ENCODE measurements around the gene CASZ1. TPM values are rescaled to one million over a fixed set of nuclear protein-coding genes. Genes with fewer than 3 reads are reported as not detected.

The CASZ1 gene
- total and polyA plus RNA-seq, 9 of the 15 experiments (the other 6 are each of a cell fraction or from before 2014, with no cell fraction given), result 0.01 to 4.0 (median 0.76) TPM; not detected in 1

DNA sequence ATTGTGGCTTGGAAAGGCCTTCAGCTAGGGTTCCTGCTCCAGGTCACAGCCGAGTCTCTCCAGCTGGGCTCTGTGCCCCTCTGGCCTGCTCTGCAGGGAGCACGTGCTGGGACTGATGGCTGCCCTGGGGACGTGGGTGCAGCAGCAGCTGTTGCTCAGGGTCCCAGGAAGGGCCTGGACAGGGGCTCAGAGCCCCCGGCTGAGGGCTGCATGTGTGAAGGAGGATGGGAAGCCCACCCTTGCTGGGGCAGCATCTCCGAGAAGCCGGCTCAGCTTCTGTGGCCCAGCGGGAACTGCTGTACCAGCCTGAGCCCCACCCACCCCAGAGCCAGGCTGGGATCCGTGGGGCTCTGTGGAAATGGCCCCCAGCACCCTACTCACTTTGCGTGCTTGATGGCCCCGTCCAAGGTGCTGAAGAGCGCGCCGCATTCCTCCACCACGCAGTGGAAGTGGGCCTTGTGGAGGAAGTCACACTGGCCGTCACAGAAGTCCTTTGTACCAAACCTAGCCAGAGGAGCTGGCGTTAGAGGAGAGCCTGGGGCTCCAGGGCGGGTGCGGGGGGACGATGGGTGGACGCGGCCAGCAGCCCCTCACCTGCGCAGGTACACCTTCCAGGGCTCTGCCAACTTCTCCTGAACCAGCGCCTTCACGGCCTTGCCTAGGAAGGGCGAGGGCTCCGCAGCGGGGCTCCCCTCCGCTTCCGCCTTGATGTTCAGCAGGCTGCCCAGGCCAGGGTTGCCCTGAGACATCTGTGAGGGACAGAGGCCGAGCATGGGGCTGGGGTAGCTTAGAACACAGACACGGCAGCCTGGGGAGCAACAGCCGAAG lies 147.5 kb downstream of the CASZ1 start (continued):
- TF ChIP-seq, protein P1, sequence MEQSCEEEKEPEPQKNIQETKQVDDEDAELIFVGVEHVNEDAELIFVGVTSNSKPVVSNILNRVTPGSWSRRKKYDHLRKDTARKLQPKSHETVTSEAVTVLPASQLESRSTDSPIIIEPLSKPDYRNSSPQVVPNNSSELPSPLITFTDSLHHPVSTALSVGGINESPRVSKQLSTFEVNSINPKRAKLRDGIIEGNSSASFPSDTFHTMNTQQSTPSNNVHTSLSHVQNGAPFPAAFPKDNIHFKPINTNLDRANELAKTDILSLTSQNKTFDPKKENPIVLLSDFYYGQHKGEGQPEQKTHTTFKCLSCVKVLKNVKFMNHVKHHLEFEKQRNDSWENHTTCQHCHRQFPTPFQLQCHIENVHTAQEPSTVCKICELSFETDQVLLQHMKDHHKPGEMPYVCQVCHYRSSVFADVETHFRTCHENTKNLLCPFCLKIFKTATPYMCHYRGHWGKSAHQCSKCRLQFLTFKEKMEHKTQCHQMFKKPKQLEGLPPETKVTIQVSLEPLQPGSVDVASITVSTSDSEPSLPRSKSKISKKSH (CRISPR knock-in tag; IDR thresholded peaks at IDR 0.05), result no peak
- 0 out of 2 replicates have a peak, but pooled peaks have one; percentile 32 for TF ChIP-seq ZNF431 (CRISPR knock-in tag; IDR thresholded peaks at IDR 0.05)
- TF ChIP-seq ZNF12 (CRISPR knock-in tag; IDR thresholded peaks at IDR 0.05), result no peak
- TF ChIP-seq ARHGAP35 (IDR thresholded peaks at IDR 0.05; ENCODE audit: partially characterized antibody), result no peak
- TF ChIP-seq SMARCE1 (IDR thresholded peaks at IDR 0.05), result no peak
- TF ChIP-seq ZNF830 (CRISPR knock-in tag; IDR thresholded peaks at IDR 0.05), result no peak
- TF ChIP-seq KAT7 (CRISPR knock-in tag; IDR thresholded peaks at IDR 0.05; ENCODE audit: borderline replicate concordance), result no peak
- no peak for TF ChIP-seq CBFA2T2 (conservative IDR thresholded peaks at IDR 0.05)
- TF ChIP-seq ZNF277 (CRISPR knock-in tag; IDR thresholded peaks at IDR 0.05; ENCODE audit: borderline replicate concordance), result no peak
- TF ChIP-seq, protein P2, sequence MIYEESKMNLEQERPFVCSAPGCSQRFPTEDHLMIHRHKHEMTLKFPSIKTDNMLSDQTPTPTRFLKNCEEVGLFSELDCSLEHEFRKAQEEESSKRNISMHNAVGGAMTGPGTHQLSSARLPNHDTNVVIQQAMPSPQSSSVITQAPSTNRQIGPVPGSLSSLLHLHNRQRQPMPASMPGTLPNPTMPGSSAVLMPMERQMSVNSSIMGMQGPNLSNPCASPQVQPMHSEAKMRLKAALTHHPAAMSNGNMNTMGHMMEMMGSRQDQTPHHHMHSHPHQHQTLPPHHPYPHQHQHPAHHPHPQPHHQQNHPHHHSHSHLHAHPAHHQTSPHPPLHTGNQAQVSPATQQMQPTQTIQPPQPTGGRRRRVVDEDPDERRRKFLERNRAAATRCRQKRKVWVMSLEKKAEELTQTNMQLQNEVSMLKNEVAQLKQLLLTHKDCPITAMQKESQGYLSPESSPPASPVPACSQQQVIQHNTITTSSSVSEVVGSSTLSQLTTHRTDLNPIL (CRISPR knock-in tag; IDR thresholded peaks at IDR 0.05), result no peak
- TF ChIP-seq, protein P3, sequence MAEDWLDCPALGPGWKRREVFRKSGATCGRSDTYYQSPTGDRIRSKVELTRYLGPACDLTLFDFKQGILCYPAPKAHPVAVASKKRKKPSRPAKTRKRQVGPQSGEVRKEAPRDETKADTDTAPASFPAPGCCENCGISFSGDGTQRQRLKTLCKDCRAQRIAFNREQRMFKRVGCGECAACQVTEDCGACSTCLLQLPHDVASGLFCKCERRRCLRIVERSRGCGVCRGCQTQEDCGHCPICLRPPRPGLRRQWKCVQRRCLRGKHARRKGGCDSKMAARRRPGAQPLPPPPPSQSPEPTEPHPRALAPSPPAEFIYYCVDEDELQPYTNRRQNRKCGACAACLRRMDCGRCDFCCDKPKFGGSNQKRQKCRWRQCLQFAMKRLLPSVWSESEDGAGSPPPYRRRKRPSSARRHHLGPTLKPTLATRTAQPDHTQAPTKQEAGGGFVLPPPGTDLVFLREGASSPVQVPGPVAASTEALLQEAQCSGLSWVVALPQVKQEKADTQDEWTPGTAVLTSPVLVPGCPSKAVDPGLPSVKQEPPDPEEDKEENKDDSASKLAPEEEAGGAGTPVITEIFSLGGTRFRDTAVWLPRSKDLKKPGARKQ (CRISPR knock-in tag; IDR thresholded peaks at IDR 0.05), result no peak
- no peak for TF ChIP-seq MAFG (tag; conservative IDR thresholded peaks at IDR 0.05)
- TF ChIP-seq TEAD4 (IDR thresholded peaks at IDR 0.05; ENCODE audit: low read length), result peak; percentile 29; the same call in 1 of the 2 replicates
- TF ChIP-seq TEAD4 (CRISPR knock-in tag; IDR thresholded peaks at IDR 0.05; ENCODE audit: borderline replicate concordance), result no peak
- no peak for TF ChIP-seq NCOA6 (IDR thresholded peaks at IDR 0.05)
- no peak for TF ChIP-seq PTRF (tag; IDR thresholded peaks at IDR 0.05)
- TF ChIP-seq EZH2 (IDR thresholded peaks at IDR 0.05; ENCODE audit: borderline replicate concordance, low read depth, low read length), result no peak
- TF ChIP-seq SIX5 (IDR thresholded peaks at IDR 0.05; ENCODE audit: borderline replicate concordance in 1 of 2, insufficient read depth in 1 of 2, low read depth in 1 of 2, low read length in 2 of 2), result no peak
- TF ChIP-seq ZNF282 (CRISPR knock-in tag; IDR thresholded peaks at IDR 0.05), result peak; percentile 72; the same call in 1 of the 2 replicates
